PFSK-1 (cell line): ENCODE measurements around the gene MMEL1.

Source experiments
- POLR2AphosphoS5 ChIP-seq: IDR thresholded peaks from 2 replicates; pipeline ENCODE4 v1.6.1; 2012; ENCODE audit warnings: low read depth, mild to moderate bottlenecking, control low read depth, low read length, moderate library complexity
- REST ChIP-seq, 2 experiments: IDR thresholded peaks; 2 replicates each; pipeline versions ENCODE4 v1.6.1 to v1.8.0; 2011 to 2012; ENCODE audit warnings: low read depth in 2 of 2, low read length in 2 of 2, control low read depth in 1 of 2, inconsistent platforms in 1 of 2, mild to moderate bottlenecking in 1 of 2, moderate library complexity in 1 of 2; ENCODE audit not compliant: insufficient read depth in 1 of 2
- SIN3A ChIP-seq: IDR thresholded peaks from 2 replicates; pipeline ENCODE4 v1.6.1; 2012; ENCODE audit warnings: mild to moderate bottlenecking, low read length, moderate library complexity, borderline replicate concordance; ENCODE audit not compliant: insufficient read depth
- TAF1 ChIP-seq: IDR thresholded peaks from 2 replicates; pipeline ENCODE4 v1.6.1; 2012; ENCODE audit warnings: low read length, control low read depth, borderline replicate concordance; ENCODE audit not compliant: insufficient read depth

- TF ChIP-seq TAF1, result no peak
- no peak for TF ChIP-seq POLR2AphosphoS5
- TF ChIP-seq REST (IDR thresholded peaks at IDR 0.05; ENCODE audit: insufficient read depth in 1 of 2, low read depth in 2 of 2, low read length in 2 of 2), result no peak
- TF ChIP-seq SIN3A, result no peak
These were observed 87.8 kb downstream of the MMEL1 start for GRCh38 chr1:2544875-2545640.
